GM12892 (cell line): ENCODE data around the gene GPAT3.
A peak's percentile ranks its signal among the peaks of the same experiment; 100 is the strongest.
"Not testable (repeated sequence)": the region's sequence is repeated elsewhere in the genome, so short reads cannot be mapped to it uniquely, and the experiment has no call there.

ENCODE experiments used
- DNase-seq: peaks from one replicate; pipeline ENCODE4 v3.0.0; 2011; ENCODE audit not compliant: insufficient read length
- FAIRE-seq: peaks from 2 replicates; lab custom pipeline; 2011; peaks lifted over from hg19 to GRCh38; lab: Jason Lieb, UNC
- POLR2A ChIP-seq: IDR thresholded peaks from 2 replicates; pipeline ENCODE4 v1.6.1; 2011; ENCODE audit warnings: low read depth, low read length, control low read depth
- POLR2AphosphoS5 ChIP-seq: IDR thresholded peaks from 2 replicates; pipeline ENCODE4 v1.6.1; 2011; ENCODE audit warnings: low read depth, low read length, control low read depth
- TAF1 ChIP-seq: IDR thresholded peaks from 2 replicates; pipeline ENCODE4 v1.6.1; 2011; ENCODE audit warnings: low read depth, mild to moderate bottlenecking, control low read depth, low read length, borderline replicate concordance

The GPAT3 gene

GRCh38 chr4:83556006-83556707 is 20.2 kb downstream of the GPAT3 start:
- TF ChIP-seq TAF1 (no peak), POLR2A (no peak), POLR2AphosphoS5 (no peak)
- DNase-seq = no peak
- FAIRE-seq = no peak

- DNase-seq (no peak), FAIRE-seq (no peak)
- TF ChIP-seq POLR2AphosphoS5 (no peak), TAF1 (no peak), POLR2A (no peak)
Measured at GRCh38 chr4:83556816-83557215, 20.9 kb downstream of the GPAT3 start.

GRCh38 chr4:83558059-83558653 is 22.2 kb downstream of the GPAT3 start:
- no peak for DNase-seq
- FAIRE-seq = no peak
- TF ChIP-seq TAF1 = no peak
- no peak for TF ChIP-seq POLR2A
- no peak for TF ChIP-seq POLR2AphosphoS5

GRCh38 chr4:83558680-83559079 is 22.8 kb downstream of the GPAT3 start:
- FAIRE-seq = no peak
- TF ChIP-seq POLR2A (no peak), TAF1 (no peak), POLR2AphosphoS5 (no peak)
- DNase-seq = no peak

GRCh38 chr4:83560523-83560922 is 24.6 kb downstream of the GPAT3 start:
- DNase-seq = no peak
- FAIRE-seq = no peak

GRCh38 chr4:83561381-83561780 is 25.5 kb downstream of the GPAT3 start:
- FAIRE-seq = no peak
- DNase-seq = no peak
- TF ChIP-seq POLR2A (no peak), TAF1 (no peak), POLR2AphosphoS5 (no peak)

More at GRCh38 chr4:83560523-83560922, 24.6 kb downstream of the GPAT3 start:
- no peak for TF ChIP-seq POLR2A
- no peak for TF ChIP-seq POLR2AphosphoS5
- TF ChIP-seq TAF1 = no peak

GRCh38 chr4:83563998-83564397 is 28.1 kb downstream of the GPAT3 start:
- no peak for DNase-seq
- no peak for TF ChIP-seq POLR2AphosphoS5
- no peak for TF ChIP-seq POLR2A
- no peak for TF ChIP-seq TAF1
- FAIRE-seq = no peak

GRCh38 chr4:83568062-83568461 is 32.2 kb downstream of the GPAT3 start:
- FAIRE-seq (no peak), DNase-seq (no peak)
- TF ChIP-seq TAF1 (no peak), POLR2A (no peak), POLR2AphosphoS5 (no peak)

GRCh38 chr4:83569429-83569828 is 33.5 kb downstream of the GPAT3 start:
- DNase-seq = no peak
- FAIRE-seq = no peak
- no peak for TF ChIP-seq POLR2AphosphoS5
- TF ChIP-seq TAF1 = no peak
- no peak for TF ChIP-seq POLR2A

- no peak for TF ChIP-seq TAF1
- TF ChIP-seq POLR2AphosphoS5 = no peak
- TF ChIP-seq POLR2A = no peak
- DNase-seq (no peak), FAIRE-seq (peak; percentile 40)
Measured at GRCh38 chr4:83569987-83570386, 34.1 kb downstream of the GPAT3 start.

GRCh38 chr4:83572848-83573247 is 36.9 kb downstream of the GPAT3 start:
- DNase-seq = no peak
- TF ChIP-seq POLR2AphosphoS5 (no peak), POLR2A (no peak), TAF1 (no peak)
- FAIRE-seq = no peak

GRCh38 chr4:83574247-83574646 is 38.3 kb downstream of the GPAT3 start:
- FAIRE-seq (no peak), DNase-seq (no peak)
- TF ChIP-seq POLR2A (no peak), POLR2AphosphoS5 (no peak), TAF1 (no peak)

- FAIRE-seq, DNase-seq: not testable (repeated sequence)
Measured at GRCh38 chr4:83576237-83576636, 40.3 kb downstream of the GPAT3 start.
